ENCODE data around the gene FBLN7. TPM values are rescaled to one million over a fixed set of nuclear protein-coding genes. Genes with fewer than 3 reads are reported as not detected.

Gene FBLN7
- total and polyA plus RNA-seq, 2 experiments from 2014 or later, result 0.11 to 1.6 TPM

DNA sequence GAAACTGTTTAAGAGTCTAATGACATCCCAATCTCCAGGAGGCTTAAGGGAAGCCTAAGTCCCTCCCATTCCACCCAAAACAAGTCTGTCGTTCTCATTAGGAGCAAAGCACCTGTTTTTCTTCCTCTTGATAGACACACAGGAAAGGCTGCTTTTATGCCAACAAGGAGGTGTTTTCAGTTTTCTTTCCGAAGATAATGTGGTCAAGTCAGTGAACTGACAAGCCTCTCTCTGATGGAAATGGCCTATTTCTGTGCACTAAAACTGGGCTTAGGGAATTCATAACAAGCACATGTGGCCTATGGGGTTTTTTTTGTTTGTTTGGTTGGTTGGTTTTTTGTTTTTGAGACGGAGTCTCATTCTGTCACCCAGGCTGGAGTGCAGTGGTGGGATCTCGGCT, 36.2 kb downstream of the FBLN7 start:
- Histone ChIP-seq H4K20me1 (ENCODE audit: insufficient read depth) (no peaks in the 10 kb centered on the region), H3K4me3 (no peak overlapping the region), H3K36me3 (ENCODE audit: low read depth) (no peaks in the 10 kb centered on the region), H3K9me3 (ENCODE audit: low read depth) (no peaks in the 10 kb centered on the region), H3K9ac (no peak overlapping the region), H3K9me2 (ENCODE audit: insufficient read depth) (no peaks in the 10 kb centered on the region), H3K27me3 (replicated peaks; ENCODE audit: insufficient read depth) (no peaks in the 10 kb centered on the region), H3K79me2 (ENCODE audit: insufficient read depth) (no peaks in the 10 kb centered on the region), H3K27ac (no peak overlapping the region), H3F3A (ENCODE audit: insufficient read depth) (no peaks in the 10 kb centered on the region), H3K4me1 (ENCODE audit: insufficient read depth) (0 out of 2 replicates have a peak, but pooled peaks cover 2% of the 10 kb centered on the region), H3K4me2 (ENCODE audit: unreplicated experiment) (no peak overlapping the region), H2AFZ (no peak overlapping the region)
- WGBS, 2 experiments (ENCODE audit: low coverage in 1 of 2, low lambda C conversion rate in 2 of 2, missing lambda C conversion rate in 2 of 2), result 86 to 89% methylated on average over 4 of the region's 4 CpGs
- TF ChIP-seq EZH2 (IDR thresholded peaks at IDR 0.05; ENCODE audit: insufficient read depth, poor library complexity, severe bottlenecking), result no peak
- TF ChIP-seq EZH2phosphoT487 (IDR thresholded peaks at IDR 0.05; ENCODE audit: insufficient read depth, low read depth), result no peak
- no peak for DNase-seq
- in situ Hi-C loops (cut with MboI), result no loop called here

- TF ChIP-seq EZH2 (IDR thresholded peaks at IDR 0.05; ENCODE audit: insufficient read depth, poor library complexity, severe bottlenecking), result no peak
- TF ChIP-seq EZH2phosphoT487 (IDR thresholded peaks at IDR 0.05; ENCODE audit: insufficient read depth, low read depth), result no peak
- in situ Hi-C loops (cut with MboI), result no loop called here
- WGBS, 2 experiments (ENCODE audit: low coverage in 1 of 2, low lambda C conversion rate in 2 of 2, missing lambda C conversion rate in 2 of 2), result 83 to 89% methylated on average over 3 of the region's 3 CpGs
These were observed 37.1 kb downstream of the FBLN7 start for GRCh38 chr2:112175333-112175732.

DNA sequence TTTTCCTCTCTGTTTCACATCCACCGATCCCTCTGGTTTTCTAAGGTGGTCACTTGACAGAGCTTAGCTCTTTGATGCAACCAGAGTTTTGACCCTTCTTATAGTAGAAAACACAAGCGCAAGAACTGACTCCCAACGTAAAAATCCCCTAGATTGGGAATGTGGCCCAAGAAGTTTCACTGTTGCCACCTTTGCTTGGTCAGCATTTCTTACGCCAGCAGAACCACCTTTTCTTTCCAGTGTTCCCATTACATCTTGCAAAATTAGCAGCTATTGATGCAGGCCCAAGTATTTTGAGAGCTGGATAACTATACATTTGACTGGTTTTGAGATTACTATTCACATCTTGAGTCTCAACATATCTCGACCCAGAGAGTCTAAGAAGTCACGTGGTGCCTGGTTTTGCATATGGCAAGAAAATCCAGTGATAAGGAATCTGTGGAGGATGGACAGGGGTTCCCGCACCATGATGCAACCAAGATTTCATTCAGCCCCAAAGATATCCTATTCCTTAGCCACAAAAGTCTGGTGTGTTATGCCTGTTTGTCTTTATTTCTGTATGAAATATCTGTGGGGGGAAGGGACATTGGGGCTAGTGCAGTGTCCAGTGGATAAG, 37.9 kb downstream of the FBLN7 start:
- Histone ChIP-seq H3K4me3 (no peak overlapping the region), H3K36me3 (ENCODE audit: low read depth) (no peaks in the 10 kb centered on the region), H3F3A (ENCODE audit: insufficient read depth) (no peaks in the 10 kb centered on the region), H3K9ac (no peak overlapping the region), H3K4me1 (ENCODE audit: insufficient read depth) (0 out of 2 replicates have a peak, but pooled peaks cover 2% of the 10 kb centered on the region), H2AFZ (no peak overlapping the region), H3K4me2 (ENCODE audit: unreplicated experiment) (no peak overlapping the region), H3K9me3 (ENCODE audit: low read depth) (no peaks in the 10 kb centered on the region), H3K79me2 (ENCODE audit: insufficient read depth) (no peaks in the 10 kb centered on the region), H3K9me2 (ENCODE audit: insufficient read depth) (no peaks in the 10 kb centered on the region), H4K20me1 (ENCODE audit: insufficient read depth) (no peaks in the 10 kb centered on the region), H3K27me3 (replicated peaks; ENCODE audit: insufficient read depth) (no peaks in the 10 kb centered on the region), H3K27ac (no peak overlapping the region)
- in situ Hi-C loops (cut with MboI), result no loop called here
- TF ChIP-seq EZH2 (IDR thresholded peaks at IDR 0.05; ENCODE audit: insufficient read depth, poor library complexity, severe bottlenecking), result no peak
- TF ChIP-seq EZH2phosphoT487 (IDR thresholded peaks at IDR 0.05; ENCODE audit: insufficient read depth, low read depth), result no peak
- DNase-seq, result no peak
- 94% methylated on average over 7 of the region's 7 CpGs for WGBS, 2 experiments (ENCODE audit: low coverage in 1 of 2, low lambda C conversion rate in 2 of 2, missing lambda C conversion rate in 2 of 2)

More at GRCh38 chr2:112175333-112175732, 37.1 kb downstream of the FBLN7 start:
- H4K20me1 ChIP-seq (ENCODE audit: insufficient read depth), result no peaks in the 10 kb centered on the region
- no peaks in the 10 kb centered on the region for H3K9me2 ChIP-seq (ENCODE audit: insufficient read depth)
- no peaks in the 10 kb centered on the region for H3K27me3 ChIP-seq (replicated peaks; ENCODE audit: insufficient read depth)
- DNase-seq, result no peak
- no peak overlapping the region for H3K4me3 ChIP-seq
- H3K4me1 ChIP-seq (ENCODE audit: insufficient read depth), result 0 out of 2 replicates have a peak, but pooled peaks cover 2% of the 10 kb centered on the region
- H3K79me2 ChIP-seq (ENCODE audit: insufficient read depth), result no peaks in the 10 kb centered on the region
- no peaks in the 10 kb centered on the region for H3K36me3 ChIP-seq (ENCODE audit: low read depth)
- no peaks in the 10 kb centered on the region for H3K9me3 ChIP-seq (ENCODE audit: low read depth)
- H3K4me2 ChIP-seq (ENCODE audit: unreplicated experiment), result no peak overlapping the region
- no peak overlapping the region for H3K27ac ChIP-seq
- no peak overlapping the region for H2AFZ ChIP-seq
- H3F3A ChIP-seq (ENCODE audit: insufficient read depth), result no peaks in the 10 kb centered on the region
- H3K9ac ChIP-seq, result no peak overlapping the region

DNA sequence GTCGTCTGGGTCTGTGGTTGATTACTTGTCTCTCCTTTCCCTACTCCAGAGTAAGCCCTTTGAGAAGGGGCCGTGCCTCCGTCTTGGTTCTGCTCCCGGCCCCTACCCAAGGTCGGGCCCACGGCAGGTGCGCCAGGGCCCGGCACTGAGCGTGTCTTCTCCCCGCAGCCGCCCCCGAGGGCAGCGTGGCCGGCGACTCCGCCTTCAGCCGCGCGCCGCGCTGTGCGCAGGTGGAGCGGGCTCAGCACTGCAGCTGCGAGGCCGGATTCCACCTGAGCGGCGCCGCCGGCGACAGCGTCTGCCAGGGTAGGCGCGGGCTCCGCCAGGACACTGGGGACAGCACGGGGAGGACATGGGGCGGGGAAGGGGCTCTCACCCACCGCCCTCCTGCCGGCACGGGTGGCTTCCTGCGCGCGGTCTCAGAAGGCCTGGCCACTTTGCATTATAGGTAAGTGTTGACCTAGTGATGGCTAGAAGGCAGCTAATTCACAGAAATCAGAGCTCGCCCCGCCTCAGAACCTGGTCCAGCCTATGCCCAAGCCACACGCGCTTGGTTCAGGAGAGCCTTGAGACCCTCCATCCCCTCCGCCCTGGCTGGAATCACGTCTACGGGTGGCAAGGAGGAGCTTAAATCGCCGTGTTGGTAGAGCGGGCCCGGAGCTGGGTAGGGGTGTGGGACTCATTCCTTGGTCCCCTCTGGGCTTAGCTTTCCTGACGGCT, 43.5 kb downstream of the FBLN7 start:
- Histone ChIP-seq H3K27me3 (replicated peaks; ENCODE audit: insufficient read depth) (no peaks in the 10 kb centered on the region), H2AFZ (no peak overlapping the region), H3K4me3 (no peak overlapping the region), H3K4me1 (ENCODE audit: insufficient read depth) (no peaks in the 10 kb centered on the region), H3K9ac (no peak overlapping the region), H3F3A (ENCODE audit: insufficient read depth) (no peaks in the 10 kb centered on the region), H3K79me2 (ENCODE audit: insufficient read depth) (no peaks in the 10 kb centered on the region), H3K9me2 (ENCODE audit: insufficient read depth) (no peaks in the 10 kb centered on the region), H4K20me1 (ENCODE audit: insufficient read depth) (no peaks in the 10 kb centered on the region), H3K36me3 (ENCODE audit: low read depth) (no peaks in the 10 kb centered on the region), H3K4me2 (ENCODE audit: unreplicated experiment) (no peak overlapping the region), H3K27ac (no peak overlapping the region), H3K9me3 (ENCODE audit: low read depth) (no peaks in the 10 kb centered on the region)
- TF ChIP-seq EZH2 (IDR thresholded peaks at IDR 0.05; ENCODE audit: insufficient read depth, poor library complexity, severe bottlenecking) (no peak), EZH2phosphoT487 (IDR thresholded peaks at IDR 0.05; ENCODE audit: insufficient read depth, low read depth) (no peak)
- 52% methylated on average over 36 to 54 of the region's 54 CpGs for WGBS, 2 experiments (ENCODE audit: low coverage in 1 of 2, low lambda C conversion rate in 2 of 2, missing lambda C conversion rate in 2 of 2)
- DNase-seq, result no peak
- in situ Hi-C loops (cut with MboI), result no loop called here
